ENCODE results near the gene PRUNE2.
"Not testable (repeated sequence)": the region's sequence is repeated elsewhere in the genome, so short reads cannot be mapped to it uniquely, and the experiment has no call there.

Gene PRUNE2

DNA sequence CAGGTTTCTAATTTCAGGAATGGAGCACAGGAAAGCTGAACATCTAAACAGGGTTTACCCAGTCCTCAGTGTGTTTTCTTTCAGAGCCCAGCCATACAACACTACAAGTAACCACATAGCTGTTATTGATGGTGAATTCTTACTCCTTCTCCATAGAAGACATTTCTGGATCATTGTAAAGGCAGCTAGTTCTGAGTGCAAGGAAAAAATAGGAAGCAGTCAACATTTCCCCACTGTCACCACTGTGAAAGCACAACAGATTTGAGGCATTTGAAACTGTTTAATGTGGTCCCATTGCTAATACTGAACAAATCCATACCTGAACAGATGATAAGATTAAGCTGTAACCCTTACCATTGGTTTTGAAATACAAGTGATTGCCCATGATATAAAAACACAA lies 286.7 kb downstream of the PRUNE2 start:
- no peak for DNase-seq

DNA sequence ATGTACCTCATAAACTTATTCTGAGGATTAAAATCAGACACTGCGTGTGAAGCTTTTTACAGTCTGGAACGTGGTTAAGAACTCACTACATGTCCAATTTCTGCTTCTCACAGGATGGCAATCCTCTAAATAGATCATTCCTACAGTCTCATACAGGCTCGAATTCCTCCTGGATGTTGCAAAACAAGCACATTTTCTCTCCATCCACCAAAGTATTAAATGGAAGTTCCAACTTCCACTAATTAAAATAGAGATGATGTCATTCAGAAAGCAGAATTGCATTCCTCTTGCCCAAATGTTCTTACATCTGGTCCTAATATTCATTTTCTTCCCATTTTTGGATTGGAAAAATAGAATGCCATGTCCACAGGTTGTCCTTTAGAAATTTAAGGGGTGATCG lies 287.2 kb downstream of the PRUNE2 start:
- DNase-seq: no peak

DNA sequence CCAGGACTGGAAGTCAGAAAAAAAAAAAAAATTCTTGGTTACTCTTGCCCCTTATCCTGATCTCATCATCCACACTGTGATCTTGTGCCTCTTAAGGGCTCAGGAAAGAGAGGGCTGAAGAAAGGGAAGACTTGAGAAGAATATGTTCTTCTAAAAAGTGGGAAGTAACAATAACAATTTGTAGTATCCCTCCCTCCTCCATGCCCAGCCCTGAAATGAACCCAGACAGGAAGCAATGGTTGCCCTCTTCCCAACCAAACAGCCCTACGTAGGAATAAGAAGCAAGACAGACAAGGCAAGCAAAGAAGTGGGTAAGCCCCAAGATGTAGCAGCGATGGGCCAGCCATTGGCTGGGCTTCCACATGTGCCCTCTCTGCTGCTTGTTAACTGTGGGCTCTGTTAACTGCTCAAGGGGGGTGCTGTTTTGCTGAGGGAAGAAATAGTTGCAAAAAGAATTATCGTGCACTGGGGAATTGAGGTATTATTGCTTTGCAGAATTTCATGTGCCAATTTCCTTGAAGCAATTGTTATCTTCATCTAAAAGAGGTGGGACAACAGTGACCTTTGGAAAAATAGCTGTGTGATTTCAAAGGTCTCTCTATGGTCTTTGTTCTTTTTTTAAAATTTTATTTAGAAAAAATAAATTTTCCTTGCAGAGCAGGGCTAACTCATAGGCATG lies 288.3 kb downstream of the PRUNE2 start:
- DNase-seq: no peak

DNA sequence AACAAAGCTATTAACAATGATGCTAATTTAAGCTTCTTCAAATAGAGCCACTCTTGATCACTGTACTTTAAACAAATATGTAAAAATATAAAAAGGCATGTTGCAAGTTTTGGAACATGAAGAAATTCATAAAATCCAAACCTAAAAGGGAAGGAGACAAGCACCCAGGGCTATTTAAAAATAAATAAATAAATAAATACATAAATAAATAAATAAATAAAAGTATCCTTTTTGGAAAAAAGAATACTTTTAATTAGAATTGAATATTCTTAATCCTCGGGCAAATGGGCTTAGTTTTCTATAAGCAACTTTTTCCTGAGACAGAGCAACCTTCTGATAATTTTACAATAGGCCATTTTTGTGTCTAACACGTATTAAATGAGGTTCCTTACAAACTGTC lies 289.1 kb downstream of the PRUNE2 start:
- DNase-seq: no peak

DNA sequence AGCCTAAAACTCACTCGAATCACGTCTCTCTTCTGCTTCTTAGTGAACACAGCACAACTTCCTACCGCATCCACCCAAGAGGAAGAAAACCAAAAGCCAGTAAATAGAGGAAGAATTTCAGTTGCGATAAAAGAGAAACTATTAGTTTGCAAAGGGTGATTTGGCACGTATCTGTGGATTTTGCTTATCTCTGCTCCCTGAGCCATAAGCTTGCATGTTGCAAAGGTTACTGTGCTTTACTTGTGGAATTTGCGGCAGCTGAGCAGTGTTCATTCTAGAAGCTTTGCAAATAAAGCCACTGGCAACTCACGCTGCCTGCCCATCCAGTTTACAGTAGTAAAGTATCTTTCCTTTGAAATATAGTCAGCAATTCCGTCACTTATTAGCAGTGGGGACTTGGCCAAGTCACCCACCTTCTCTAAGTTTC lies 290.7 kb downstream of the PRUNE2 start:
- no peak for DNase-seq

GRCh38 chr9:76613974-76614373 lies 291.9 kb downstream of the PRUNE2 start:
- DNase-seq: no peak

GRCh38 chr9:76613150-76613781 lies 292.6 kb downstream of the PRUNE2 start:
- DNase-seq: no peak

DNA sequence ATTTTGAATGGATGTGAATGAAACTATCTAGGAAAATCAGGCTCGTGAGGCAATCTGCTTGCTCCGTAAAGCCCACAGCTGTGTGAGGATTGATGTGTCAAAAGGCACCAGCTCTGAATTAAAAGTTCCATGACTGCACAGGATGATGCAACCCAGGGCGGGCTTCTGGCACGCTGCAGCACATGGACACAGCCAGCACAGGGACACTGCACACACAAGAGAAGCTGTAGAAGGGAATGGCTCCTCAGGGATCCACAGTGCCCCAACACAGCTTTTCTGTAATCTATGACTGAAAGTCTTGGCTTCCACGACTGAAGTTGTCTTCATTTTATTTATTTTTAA lies 295.9 kb downstream of the PRUNE2 start:
- DNase-seq: no peak

GRCh38 chr9:76609285-76610010 lies 296.5 kb downstream of the PRUNE2 start:
- DNase-seq: no peak

- DNase-seq: no peak
These were observed 297.2 kb downstream of the PRUNE2 start for GRCh38 chr9:76608575-76609273.

GRCh38 chr9:76607730-76608436 lies 298.0 kb downstream of the PRUNE2 start:
- DNase-seq: no peak

GRCh38 chr9:76605321-76605900 lies 300.5 kb downstream of the PRUNE2 start:
- DNase-seq: no peak

GRCh38 chr9:76603931-76604570 lies 301.9 kb downstream of the PRUNE2 start:
- no peak for DNase-seq

- DNase-seq: no peak
These were observed 302.4 kb downstream of the PRUNE2 start for GRCh38 chr9:76603448-76603895.

- DNase-seq: no peak
These were observed 303.7 kb downstream of the PRUNE2 start for GRCh38 chr9:76602199-76602598.

DNA sequence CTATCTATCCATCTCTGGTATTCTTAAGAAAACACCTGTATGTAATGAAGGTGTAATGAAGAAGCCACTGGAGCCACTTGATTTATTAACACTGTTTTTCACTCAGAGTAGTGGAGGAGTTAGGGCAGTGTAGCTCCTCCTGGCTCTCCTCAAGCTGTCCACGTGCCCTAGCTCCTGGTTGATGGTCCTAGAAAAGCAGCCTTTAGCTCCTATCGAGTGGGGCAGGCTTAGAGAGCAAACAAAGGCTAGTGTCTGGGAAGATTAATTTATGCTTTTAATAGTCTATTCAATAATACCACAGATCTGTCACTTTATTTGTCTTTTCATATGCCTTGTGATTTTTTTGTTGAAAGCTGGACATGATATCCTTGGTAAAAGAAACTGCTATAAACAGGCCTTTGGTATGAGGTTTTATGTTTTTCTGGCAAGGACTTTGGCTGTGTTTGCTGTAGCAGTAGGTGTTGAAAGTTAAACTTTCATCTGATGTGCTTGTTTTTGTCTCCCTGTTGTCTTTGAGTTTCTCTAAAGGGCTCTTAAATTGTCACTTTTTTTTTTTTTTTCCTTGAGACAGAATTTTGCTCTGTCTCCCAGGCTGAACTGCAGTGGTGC lies 305.8 kb downstream of the PRUNE2 start:
- DNase-seq: no peak

DNA sequence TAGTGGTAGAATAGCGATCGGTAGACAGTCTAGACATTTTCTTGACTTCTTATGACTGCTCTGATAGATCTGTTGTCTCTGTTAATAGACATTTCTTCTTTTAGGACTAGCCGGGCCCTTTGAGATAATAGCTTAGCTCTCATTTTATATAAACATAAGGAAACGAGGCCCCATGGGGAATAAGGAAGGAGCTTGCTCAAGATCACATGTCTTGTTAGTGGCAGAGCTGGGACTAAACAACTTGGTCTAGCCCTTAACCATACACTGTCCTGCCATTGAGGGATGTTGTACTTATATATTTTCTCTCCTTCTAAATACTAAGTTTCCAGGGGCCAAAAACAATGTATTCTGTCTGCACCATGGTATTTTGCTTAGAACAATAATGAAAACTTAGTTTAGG lies 306.9 kb downstream of the PRUNE2 start:
- DNase-seq: no peak

DNA sequence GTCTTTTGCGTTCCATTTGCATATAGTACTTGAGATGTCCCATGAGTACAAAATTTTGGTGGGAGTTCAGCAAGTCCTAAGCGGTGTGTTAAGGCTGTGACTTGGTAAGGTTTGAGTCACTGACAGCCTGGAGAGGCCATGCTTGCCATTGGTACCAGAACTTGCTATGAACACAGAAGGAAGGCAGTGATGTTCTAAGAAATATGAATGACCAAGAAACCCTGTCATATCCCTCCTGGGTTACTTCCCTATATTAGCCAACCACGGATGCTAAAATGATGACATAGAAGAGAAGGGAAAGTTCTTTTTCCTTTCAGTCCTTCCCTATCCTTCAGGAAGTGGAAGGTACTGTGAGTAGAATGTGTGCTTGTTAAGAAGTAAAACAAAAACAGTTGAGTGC lies 310.3 kb downstream of the PRUNE2 start:
- no peak for DNase-seq

GRCh38 chr9:76594764-76595424 lies 311.0 kb downstream of the PRUNE2 start:
- DNase-seq: no peak

GRCh38 chr9:76593961-76594735 lies 311.8 kb downstream of the PRUNE2 start:
- DNase-seq: not testable (repeated sequence)
